Measurements from ENCODE around the gene IGSF6.
"Not testable (repeated sequence)": the region's sequence is repeated elsewhere in the genome, so short reads cannot be mapped to it uniquely, and the experiment has no call there.

IGSF6 gene

DNA sequence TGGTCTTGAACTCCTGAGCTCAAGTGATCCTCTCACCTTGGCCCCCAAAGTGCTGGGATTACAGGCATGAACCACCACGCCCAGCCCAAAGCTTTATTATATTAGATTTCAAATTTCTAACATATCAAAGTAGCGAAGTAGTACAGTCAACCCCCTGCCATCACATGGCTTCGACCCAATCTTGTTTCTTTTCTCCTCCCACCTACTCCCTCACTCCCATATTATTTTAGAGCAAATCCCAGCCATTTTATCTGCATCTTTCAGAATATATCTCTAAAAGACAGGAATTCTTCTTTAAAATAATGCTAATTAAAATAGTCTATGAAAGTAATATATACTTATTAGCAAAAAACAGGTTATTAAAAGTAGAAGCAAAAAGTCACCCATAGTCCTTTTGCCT, 893 bp downstream of the IGSF6 start:
- no peak for DNase-seq

DNA sequence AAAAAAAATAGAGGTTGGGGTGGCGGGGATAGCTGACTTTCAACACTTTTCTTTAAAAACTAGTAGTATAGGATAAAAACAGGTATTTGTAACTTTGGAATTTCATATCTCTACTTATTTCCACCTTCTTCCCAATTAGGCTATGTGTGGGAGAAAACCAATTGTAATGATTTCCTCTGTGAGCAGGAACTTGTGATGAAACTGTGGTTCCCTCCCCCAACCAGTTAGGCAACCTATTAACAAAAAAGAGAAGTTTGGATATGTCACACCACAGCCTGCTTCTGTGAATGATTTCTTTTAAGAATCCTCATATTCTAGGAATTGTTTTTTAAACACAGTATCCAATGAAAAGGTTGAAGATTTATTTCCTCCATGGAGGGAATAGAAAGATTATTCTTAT, 1.9 kb downstream of the IGSF6 start:
- DNase-seq: no peak

DNA sequence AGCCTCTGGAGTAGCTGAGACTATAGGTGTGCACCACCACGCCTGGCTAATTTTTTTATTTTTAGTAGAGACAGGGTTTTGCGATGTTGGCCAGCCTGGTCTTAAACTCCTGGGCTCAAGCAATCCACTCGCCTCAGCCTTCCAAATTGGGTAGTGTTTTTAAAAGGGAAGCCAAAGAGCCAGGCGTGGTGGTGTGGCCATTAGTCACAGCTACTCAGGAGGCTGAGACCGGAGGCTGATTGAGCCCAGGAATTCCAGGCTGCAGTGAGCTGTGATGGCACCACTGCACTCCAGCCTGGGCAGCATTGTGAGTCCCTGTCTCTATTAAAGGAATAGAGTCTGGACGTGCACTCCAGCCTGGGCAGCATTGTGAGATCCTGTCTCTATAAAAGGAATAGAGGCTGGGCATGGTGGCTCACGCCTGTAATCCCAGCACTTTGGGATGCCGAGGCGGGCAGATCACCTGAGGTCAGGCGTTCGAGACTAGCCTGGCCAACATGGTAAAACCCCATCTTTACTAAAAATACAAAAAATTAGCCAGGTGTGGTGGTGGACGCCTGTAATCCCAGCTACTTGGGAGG, 2.5 kb downstream of the IGSF6 start:
- DNase-seq: not testable (repeated sequence)

DNA sequence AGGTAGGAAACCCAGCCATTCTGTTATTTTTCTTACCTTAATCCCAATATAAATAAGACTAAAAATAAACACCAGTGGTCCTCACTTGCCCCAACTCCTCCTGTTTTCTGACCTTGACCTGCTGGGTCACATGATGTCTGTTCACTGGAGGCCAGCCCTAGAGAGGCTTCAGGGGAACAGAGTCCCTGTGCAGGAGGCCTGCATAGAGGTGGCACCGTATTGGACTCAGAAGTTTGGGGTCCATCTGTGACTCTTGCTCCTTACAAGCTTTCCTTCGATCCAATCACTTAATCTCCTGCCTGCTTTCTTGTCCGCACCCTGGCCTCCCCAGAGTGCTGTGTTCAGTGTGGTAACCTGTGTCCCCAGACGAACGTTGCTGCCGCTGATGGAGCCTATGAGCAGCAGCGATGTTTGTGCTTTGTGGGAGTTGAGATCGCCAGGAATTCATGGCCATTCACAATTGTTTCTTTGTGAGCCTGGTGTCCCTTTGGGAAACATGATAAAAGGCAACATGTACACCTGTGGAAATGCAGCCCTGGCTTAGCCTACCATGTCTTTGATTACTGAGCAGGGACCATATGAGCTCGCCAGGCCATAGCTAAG, 4.7 kb downstream of the IGSF6 start:
- no peak for DNase-seq

DNA sequence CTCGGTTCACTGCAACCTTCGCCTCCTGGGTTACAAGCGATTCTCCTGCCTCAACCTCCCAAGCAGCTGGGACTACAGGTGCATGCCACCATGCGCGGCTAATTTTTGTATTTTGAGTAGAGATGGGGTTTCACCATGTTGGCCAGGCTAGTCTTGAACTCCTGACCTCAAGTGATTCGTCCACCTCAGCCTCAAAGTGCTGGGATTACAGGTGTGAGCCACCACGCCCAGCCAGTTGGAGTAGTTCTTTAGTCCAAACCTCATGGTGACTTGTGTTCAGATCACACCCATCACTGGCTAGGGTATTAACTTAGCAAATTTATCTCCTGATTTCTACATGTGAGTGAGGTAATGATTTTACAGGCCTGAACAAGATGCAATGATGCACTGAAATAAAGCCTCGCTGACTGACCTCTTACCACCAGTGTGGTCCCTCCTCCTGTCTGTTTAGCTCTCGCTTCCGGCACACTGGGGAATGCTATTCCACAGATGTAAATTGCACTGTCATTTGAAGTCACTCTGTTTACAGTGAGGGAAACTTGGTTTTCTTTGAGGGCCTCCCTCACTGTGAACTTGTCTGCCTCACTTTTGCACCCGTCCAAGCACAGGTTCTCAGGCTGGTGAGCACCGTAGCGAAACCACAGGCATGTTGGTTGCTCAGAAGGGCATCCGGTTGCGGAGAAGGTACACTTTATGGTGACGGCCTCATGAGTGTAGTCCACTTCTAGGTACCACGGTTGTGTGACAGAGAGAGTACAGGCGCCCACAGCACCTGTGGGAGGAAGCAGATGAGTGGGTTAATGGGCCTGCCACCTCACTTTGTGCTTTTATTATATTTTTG, 5.5 kb downstream of the IGSF6 start:
- DNase-seq: peak; percentile 89

DNA sequence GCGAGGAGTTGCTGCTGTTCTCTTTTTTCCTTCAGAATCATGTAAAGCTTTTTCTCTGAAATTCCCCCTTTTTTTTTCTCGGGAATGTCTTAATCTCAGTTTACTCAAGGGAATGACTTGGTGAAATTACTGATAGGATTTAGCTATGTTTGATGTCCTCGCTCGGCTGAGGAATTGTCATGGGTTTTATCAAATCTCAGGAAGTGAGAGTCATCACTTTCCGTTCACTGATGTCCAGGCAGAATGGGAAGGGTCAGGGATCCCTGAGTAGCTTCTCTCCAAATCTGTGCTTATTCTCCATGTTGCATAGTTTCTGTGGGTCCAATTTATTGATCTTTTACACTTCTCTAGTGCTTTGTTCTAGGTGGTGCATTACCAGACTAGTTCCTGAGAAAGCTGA, 6.3 kb downstream of the IGSF6 start:
- DNase-seq: no peak

DNA sequence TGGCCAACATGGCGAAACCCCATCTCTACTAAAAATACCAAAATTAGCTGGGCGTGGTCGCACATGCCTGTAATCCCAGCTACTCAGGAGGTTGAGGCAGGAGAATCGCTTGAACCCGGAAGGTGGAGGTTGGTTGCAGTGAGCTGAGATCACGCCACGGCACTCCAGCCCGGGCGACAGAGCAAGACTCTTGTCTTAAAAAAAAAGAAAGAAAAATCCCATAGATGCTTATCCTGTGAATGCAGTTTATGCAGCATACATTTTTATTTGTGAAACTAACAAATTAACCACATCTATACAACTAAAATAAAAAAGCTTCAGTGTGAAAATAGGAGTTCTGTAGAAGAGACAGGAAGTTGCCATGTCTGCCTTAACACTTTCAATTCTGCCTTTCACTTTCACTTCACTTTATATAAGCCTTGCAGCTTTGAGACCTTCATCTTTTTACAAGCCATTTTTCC, 7.1 kb downstream of the IGSF6 start:
- DNase-seq: peak; percentile 73

DNA sequence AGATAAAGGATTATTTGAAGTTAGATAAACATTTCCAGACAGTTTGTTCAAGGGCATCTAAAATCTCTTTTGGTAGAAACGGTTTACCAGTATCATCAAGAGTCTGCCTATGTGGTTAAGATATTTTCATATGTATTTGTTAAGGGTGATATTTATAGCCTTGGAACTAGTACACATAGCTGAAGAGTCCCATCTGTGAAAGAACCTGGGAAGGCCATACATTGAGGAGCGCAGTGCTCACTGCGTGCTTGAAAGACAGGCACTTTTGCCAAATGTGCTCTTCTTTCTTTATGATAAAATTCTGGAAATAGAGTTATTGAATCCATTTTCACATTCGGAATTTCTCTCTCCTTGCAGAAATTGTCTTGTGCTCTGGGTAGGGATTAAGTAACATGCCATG, 7.7 kb downstream of the IGSF6 start:
- DNase-seq: no peak

DNA sequence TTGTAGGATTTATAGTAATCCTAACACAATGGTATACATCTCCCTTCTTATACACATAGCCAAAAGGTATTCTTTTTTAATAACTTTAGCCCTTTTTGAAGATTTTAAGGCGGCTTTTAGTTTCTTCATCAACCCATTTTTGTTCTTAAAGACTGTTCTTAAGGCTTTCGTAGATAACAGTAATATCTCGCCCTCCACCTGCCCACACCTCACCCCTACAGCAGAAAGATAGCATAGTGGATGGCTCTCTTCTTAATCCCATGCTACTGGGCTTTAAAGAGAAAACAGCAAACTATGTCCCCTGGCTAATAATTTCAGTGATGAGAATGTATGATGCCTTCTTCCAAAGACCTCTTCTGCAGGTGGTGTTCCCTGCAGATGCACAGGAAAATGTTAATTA, 8.6 kb downstream of the IGSF6 start:
- no peak for DNase-seq

DNA sequence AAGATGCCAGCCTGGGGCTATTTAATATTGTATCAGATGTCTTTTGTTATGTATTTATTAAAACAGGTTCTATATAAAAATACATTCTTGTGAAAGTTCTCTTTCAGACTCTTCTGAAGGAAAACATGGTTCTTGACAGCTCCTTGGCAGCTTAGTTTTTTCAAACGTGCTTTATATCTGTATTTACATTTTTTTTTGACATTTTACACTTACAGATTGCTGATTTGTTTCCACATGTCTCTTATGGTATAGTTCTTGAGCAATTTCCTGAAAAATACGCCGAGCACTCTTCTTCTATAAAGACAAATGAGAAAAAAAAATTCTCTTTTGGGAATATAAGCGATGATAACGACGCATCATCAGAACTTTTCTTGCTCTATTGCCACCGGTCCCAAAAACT, 9.5 kb downstream of the IGSF6 start:
- no peak for DNase-seq

DNA sequence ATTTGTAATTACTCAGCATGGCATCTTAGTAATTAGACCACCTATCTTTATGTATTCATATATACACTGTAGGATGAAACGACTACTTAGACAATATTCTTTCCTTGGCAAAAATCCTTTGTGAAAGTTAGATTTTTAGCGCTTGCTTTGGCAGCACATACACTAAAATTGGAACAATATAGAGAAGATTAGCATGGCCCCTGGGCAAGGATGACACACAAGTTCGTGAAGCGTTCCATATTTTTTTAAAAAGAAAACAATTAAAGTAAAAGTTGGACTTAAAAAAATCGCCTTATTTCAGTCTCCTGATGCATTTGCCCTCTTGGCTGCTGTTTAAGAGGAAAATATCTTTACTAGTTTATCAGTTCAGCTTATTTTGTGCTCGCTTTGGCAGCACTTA, 10.5 kb downstream of the IGSF6 start:
- no peak for DNase-seq

DNA sequence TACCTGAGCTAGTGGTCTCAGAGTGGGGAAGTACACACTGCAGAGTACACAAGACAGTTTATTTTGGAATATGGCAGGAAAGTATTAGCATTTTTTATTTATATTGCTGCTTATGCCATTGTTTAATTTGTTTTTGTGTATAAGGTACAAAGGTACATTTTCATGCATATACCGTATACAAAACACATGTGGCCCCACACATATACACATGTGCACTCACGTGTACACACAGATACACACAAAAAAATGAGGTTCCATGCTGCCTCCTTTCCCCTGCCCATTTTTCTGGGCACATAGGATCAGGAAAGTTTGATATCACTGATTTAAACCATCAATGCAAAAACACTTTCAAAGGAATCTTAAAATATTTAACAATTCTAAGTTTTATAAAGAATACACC, 12.9 kb downstream of the IGSF6 start:
- no peak for DNase-seq

DNA sequence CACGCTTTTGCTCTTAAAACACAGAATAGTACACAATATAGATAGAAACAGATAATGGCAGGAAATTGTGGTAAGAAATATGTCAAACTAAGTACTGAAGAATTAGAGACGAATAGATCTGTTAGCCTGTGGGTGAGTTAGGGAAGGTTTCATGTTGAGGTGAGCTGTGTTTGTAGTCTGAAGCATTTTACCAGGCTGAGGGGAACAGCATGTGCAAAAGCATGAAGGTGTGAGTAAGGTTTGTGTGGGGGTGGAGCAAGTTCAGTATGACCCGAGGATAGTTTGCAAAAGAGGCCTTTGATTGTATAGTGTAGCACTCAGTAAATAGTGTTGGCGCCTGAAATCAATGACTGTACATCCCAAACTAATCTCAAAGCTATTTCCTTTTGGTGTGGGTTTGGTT, 13.8 kb downstream of the IGSF6 start:
- DNase-seq: peak; percentile 66

DNA sequence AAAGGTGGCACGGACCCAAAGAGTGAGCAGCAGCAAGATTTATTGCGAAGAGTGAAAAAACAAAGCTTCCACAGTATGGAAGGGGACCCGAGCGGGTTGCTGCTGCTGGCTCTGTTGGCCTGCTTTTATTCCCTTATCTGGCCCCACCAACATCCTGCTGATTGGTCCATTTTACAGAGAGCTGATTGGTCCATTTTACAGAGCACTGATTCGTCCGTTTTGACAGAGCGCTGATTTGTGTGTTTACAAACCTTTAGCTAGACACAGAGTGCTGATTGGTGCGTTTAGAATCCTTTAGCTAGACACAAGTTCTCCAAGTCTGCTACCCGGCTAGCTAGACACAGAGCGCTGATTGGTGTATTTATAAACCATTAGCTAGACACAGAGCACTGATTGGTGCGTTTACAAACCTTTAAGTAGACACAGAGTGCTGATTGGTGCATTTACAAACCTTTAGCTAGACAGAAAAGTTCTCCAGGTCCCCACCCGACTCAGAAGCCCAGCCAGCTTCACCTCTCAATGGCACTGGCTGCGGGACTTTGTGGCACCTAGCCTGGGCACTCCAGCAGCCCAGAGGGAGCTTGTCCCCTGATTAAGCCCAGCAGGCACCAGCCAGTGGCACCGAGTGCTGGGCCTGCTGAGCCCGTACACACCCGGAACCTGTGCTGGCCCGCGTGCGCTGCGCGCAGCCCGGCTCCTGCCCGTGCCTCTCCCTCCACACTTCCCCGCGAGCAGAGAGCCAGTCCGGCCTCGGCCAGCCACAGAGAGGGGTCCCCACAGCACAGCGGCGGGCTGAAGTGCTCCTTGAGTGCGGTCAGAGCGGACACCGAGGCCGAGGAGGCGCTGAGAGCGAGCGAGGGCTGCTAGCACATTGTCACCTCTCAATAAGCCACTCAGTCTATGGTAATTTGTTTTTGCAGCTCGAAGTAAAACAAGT, 15.1 kb downstream of the IGSF6 start:
- DNase-seq: no peak

DNA sequence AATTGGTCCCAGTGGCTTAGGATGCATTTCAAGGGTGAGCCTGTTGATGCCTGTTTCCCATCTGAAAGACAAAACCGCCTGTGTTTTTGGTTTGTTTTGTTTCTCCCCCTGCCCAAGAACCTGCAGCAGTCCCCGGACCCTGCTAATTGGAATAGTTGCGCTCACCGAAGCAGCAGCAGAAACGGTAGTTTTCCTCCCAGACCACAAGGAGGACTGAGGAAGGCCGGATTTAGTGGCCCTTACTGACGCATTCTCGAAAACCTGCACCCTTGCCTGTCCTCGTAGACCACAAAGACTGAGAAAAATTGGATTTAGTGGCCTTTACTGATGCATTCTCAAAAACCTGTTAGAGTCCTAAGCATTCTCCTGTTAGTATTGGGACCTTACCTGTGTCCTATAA, 16.7 kb downstream of the IGSF6 start:
- not testable (repeated sequence) for DNase-seq

DNA sequence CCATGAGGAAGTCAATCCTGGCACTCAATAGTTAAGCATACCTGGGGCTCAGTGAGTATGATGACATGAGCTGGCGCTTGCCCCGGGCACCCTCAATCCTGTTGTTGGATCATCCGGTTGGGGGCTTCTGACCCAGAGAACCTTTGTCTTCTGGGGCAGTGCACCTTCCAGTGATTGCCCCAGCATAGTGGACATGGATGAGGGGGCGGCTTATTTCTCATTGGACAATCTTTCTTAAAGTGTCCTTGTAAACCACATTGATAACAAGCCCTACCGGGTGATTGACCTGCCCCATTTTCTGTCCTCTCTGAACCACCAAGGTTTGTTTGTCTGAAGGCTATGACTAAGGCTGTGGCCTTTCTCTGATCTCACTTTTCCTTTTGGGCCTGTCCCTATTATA, 18.2 kb downstream of the IGSF6 start:
- no peak for DNase-seq

DNA sequence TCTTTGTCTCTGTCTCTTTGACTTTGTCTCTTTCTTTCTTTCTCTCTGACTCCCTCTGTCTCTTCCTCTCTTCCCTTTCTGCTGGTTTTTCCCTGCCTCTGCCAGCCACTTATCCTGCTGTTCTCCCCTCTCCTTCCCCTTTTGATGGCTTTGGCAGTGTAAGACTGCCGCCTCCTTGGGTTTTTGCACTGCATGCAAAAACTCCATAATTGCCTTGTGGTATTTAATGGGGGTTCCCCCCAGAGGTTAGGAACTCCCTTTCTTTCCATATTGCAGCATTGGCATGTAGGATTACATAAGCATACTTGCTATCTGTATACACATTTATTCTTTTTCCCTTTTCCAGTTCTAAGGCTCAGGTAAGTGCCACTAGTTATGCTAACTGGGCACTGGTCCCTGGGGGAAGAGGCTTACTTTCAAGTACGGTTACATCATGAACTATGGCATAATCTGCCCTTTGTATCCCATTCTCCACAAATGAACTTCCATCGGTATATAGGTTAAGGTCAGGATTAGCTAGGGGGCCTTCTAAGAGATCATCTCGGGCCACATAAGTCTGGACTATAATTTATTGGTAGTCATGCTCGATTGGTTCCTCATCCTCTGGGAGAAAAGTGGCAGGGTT, 20.3 kb downstream of the IGSF6 start:
- not testable (repeated sequence) for DNase-seq

DNA sequence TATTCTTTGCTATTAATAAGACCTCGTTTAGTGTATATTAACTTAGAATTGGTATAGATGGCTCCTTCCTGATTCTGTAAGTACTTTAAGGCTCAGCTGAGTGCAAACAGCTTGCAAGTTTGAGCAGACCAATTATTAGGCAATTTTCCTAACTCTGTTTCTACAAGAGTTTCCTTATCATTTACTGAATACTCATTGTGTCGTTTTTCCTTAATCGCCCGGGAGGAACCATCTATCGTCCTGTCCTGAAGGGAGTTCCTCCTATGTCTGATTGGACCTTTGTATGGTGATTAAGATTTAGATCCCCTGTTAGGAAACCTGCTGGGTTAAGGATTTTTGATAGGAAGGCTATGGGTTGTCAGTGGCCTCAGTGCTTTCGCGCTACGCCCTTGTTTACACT, 21.0 kb downstream of the IGSF6 start:
- DNase-seq: not testable (repeated sequence)

DNA sequence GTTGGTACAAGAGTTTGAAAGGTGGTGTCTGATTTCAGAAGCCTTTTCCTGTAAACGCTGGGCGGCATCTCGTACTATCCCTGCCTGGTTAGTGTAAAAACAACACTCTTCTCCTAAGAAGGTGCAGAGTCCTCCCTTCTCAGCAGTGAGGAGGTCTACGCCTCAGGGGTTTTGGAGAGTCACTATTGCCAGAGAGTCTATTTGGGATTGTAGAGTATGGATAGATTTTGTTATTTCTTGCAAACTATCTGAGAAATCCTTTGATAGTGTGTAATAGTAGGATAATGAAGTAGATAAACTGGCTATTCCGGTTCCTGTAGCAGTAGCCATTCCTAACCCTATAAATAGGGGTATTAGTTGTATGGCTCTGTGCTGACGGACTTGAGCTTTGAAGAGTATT, 21.5 kb downstream of the IGSF6 start:
- DNase-seq: not testable (repeated sequence)

DNA sequence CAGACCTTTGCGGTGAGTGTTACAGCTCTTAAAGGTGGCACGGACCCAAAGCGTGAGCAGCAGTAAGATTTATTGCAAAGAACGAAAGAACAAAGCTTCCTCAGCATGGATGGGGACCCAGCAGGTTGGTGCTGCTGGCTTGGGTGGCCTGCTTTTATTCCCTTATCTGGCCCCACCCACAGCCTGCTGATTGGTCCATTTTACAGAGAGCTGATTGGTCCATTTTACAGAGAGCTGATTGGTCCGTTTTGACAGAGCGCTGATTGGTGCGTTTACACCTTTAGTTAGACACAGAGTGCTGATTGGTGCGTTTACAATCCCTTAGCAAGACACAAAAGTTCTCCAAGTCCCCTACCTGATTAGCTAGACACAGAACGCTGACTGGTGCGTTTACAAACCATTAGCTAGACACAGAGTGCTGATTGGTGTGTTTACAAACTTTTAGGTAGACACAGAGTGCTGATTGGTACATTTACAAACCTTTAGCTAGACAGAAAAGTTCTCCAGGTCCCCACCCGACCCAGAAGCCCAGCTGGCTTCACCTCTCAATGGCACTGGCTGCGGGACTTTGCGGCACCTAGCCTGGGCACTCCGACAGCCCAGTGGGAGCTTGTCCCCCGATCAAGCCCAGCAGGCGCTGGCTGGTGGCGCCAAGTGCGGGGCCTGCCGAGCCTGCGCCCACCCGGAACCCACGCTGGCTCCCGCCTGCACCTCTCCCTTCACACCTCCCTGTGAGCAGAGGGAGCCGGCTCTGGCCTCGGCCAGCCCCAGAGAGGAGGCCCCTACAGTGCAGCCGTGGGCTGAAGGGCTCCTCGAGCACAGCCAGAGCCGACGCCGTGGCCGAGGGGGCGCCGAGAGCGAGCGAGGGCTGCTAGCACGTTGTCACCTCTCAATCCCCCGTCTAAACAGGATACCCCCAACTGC, 22.5 kb downstream of the IGSF6 start:
- not testable (repeated sequence) for DNase-seq

DNA sequence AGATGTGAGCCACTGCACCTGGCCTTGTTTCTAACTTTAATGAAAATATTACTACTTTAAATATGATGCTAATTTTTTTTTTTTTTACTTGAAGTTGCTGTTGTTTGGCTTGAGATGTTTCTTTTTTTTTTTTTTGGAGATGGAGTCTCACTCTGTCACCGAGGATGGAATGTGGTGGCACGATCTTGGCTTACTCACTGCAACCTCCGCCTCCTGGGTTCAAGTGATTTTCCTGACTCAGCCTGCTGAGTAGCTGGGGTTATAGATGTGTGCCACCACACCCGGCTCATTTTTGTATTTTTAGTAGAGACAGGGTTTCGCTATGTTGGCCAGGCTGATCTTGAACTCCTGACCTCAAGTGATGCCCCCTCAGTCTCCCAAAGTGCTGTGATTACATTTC, 23.6 kb downstream of the IGSF6 start:
- no peak for DNase-seq
